Measurements from ENCODE around the gene PCARE. TPM values are rescaled to one million over a fixed set of nuclear protein-coding genes. Genes with fewer than 3 reads are reported as not detected.
A peak's percentile ranks its signal among the peaks of the same experiment; 100 is the strongest.

Gene PCARE
- total and polyA plus RNA-seq, 4 donors: not detected

- H3K36me3 ChIP-seq (ENCODE audit: control insufficient read depth in 4 of 4, insufficient read depth in 3 of 4, low read depth in 1 of 4, low read length in 3 of 4): no peaks in the 10 kb centered on the region
- TF ChIP-seq, protein P1, sequence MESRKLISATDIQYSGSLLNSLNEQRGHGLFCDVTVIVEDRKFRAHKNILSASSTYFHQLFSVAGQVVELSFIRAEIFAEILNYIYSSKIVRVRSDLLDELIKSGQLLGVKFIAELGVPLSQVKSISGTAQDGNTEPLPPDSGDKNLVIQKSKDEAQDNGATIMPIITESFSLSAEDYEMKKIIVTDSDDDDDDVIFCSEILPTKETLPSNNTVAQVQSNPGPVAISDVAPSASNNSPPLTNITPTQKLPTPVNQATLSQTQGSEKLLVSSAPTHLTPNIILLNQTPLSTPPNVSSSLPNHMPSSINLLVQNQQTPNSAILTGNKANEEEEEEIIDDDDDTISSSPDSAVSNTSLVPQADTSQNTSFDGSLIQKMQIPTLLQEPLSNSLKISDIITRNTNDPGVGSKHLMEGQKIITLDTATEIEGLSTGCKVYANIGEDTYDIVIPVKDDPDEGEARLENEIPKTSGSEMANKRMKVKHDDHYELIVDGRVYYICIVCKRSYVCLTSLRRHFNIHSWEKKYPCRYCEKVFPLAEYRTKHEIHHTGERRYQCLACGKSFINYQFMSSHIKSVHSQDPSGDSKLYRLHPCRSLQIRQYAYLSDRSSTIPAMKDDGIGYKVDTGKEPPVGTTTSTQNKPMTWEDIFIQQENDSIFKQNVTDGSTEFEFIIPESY (IDR thresholded peaks at IDR 0.05): no peak
- no peak for TF ChIP-seq ATF3 (IDR thresholded peaks at IDR 0.05)
- TF ChIP-seq MAX (IDR thresholded peaks at IDR 0.05): no peak
- TF ChIP-seq, protein P2, sequence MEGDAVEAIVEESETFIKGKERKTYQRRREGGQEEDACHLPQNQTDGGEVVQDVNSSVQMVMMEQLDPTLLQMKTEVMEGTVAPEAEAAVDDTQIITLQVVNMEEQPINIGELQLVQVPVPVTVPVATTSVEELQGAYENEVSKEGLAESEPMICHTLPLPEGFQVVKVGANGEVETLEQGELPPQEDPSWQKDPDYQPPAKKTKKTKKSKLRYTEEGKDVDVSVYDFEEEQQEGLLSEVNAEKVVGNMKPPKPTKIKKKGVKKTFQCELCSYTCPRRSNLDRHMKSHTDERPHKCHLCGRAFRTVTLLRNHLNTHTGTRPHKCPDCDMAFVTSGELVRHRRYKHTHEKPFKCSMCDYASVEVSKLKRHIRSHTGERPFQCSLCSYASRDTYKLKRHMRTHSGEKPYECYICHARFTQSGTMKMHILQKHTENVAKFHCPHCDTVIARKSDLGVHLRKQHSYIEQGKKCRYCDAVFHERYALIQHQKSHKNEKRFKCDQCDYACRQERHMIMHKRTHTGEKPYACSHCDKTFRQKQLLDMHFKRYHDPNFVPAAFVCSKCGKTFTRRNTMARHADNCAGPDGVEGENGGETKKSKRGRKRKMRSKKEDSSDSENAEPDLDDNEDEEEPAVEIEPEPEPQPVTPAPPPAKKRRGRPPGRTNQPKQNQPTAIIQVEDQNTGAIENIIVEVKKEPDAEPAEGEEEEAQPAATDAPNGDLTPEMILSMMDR (IDR thresholded peaks at IDR 0.05; ENCODE audit: low read depth, low read length, missing input control): no peak
- TF ChIP-seq RXRA (IDR thresholded peaks at IDR 0.05): peak in 1 of 2 donors; percentile 31
- no peak for TF ChIP-seq JUND (IDR thresholded peaks at IDR 0.05)
- no peak for TF ChIP-seq TAF1 (conservative IDR thresholded peaks at IDR 0.05)
- TF ChIP-seq NR2F2 (IDR thresholded peaks at IDR 0.05): no peak
- peak in 1 of 2 donors; percentile 31 for TF ChIP-seq HNF4A (conservative IDR thresholded peaks at IDR 0.05)
- no peak for TF ChIP-seq SP1 (IDR thresholded peaks at IDR 0.05)
- no peak for TF ChIP-seq GABPA (IDR thresholded peaks at IDR 0.05 in 1 of 2, conservative IDR thresholded peaks at IDR 0.05 in 1 of 2)
- TF ChIP-seq YY1 (IDR thresholded peaks at IDR 0.05): no peak
- TF ChIP-seq FOXA2 (IDR thresholded peaks at IDR 0.05): peak; percentile 49
- TF ChIP-seq, protein P3, sequence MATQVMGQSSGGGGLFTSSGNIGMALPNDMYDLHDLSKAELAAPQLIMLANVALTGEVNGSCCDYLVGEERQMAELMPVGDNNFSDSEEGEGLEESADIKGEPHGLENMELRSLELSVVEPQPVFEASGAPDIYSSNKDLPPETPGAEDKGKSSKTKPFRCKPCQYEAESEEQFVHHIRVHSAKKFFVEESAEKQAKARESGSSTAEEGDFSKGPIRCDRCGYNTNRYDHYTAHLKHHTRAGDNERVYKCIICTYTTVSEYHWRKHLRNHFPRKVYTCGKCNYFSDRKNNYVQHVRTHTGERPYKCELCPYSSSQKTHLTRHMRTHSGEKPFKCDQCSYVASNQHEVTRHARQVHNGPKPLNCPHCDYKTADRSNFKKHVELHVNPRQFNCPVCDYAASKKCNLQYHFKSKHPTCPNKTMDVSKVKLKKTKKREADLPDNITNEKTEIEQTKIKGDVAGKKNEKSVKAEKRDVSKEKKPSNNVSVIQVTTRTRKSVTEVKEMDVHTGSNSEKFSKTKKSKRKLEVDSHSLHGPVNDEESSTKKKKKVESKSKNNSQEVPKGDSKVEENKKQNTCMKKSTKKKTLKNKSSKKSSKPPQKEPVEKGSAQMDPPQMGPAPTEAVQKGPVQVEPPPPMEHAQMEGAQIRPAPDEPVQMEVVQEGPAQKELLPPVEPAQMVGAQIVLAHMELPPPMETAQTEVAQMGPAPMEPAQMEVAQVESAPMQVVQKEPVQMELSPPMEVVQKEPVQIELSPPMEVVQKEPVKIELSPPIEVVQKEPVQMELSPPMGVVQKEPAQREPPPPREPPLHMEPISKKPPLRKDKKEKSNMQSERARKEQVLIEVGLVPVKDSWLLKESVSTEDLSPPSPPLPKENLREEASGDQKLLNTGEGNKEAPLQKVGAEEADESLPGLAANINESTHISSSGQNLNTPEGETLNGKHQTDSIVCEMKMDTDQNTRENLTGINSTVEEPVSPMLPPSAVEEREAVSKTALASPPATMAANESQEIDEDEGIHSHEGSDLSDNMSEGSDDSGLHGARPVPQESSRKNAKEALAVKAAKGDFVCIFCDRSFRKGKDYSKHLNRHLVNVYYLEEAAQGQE (IDR thresholded peaks at IDR 0.05): no peak
- peak; percentile 26 for TF ChIP-seq FOXA1 (IDR thresholded peaks at IDR 0.05)
- TF ChIP-seq RAD21 (IDR thresholded peaks at IDR 0.05): no peak
- no peak for TF ChIP-seq HNF4G (IDR thresholded peaks at IDR 0.05)
- TF ChIP-seq EGR1 (IDR thresholded peaks at IDR 0.05; ENCODE audit: low read depth in 2 of 2): no peak
- H3K4me1 ChIP-seq (ENCODE audit: control insufficient read depth in 4 of 4, insufficient read depth in 4 of 4, low read length in 3 of 4): no peaks in the 10 kb centered on the region
- H3K27ac ChIP-seq (ENCODE audit: low read depth in 1 of 2, low read length in 2 of 2): peak overlapping the region in 1 of 2 donors; percentile 2
- DNase-seq (ENCODE audit: low spot score): no peak
- H3K9ac ChIP-seq (ENCODE audit: low read depth in 1 of 2, low read length in 2 of 2): no peak overlapping the region
- H3K27me3 ChIP-seq (ENCODE audit: control insufficient read depth in 4 of 4, insufficient read depth in 4 of 4, low read length in 3 of 4): no peaks in the 10 kb centered on the region
- no peak overlapping the region for H3K4me3 ChIP-seq (ENCODE audit: low read depth in 1 of 3, low read length in 3 of 3)
- H3K9me3 ChIP-seq (ENCODE audit: control insufficient read depth in 4 of 4, low read length in 3 of 4): no peaks in the 10 kb centered on the region
- 92% methylated on average over 3 of the region's 3 CpGs for WGBS
These were observed 49.5 kb upstream of the PCARE start for GRCh38 chr2:29123617-29124349.
